MCF 10A (cell line): ENCODE measurements around the gene HSPBAP1. TPM values are rescaled to one million over a fixed set of nuclear protein-coding genes. Genes with fewer than 3 reads are reported as not detected.

Source experiments
- BruUV-seq: library from RNA; stranded (reverse); fragments of 400-500 nt; replicated peaks from 2 replicates; lab custom pipeline; 2021; lab: Mats Ljungman, UMichigan
- CTCF ChIA-PET: fragments of 300-600 bp; sonication (Branson Sonifier 250); formaldehyde crosslinking; extraction: SDS; loops from one replicate; lab custom pipeline; 2021; ENCODE audit warnings: antibody characterized with exemption, inconsistent platforms; lab: Yijun Ruan, JAX
- POLR2A ChIA-PET: fragments of 300-600, 350-650 bp; sonication (Branson Sonifier 250); formaldehyde crosslinking; extraction: SDS; loops from one replicate; lab custom pipeline; 2020; ENCODE audit warnings: antibody characterized with exemption, inconsistent platforms; lab: Yijun Ruan, JAX
- DNase-seq: peaks from one replicate; pipeline ENCODE4 v3.0.0-alpha.2; 2018; ENCODE audit not compliant: unreplicated experiment
- H3K27ac Mint-ChIP-seq: one replicate; pipeline ENCODE4 v1.8.0; 2022; ENCODE audit warnings: mild to moderate bottlenecking, low read depth, mixed read lengths; ENCODE audit not compliant: unreplicated experiment
- H3K27me3 Mint-ChIP-seq: one replicate; pipeline ENCODE4 v1.8.0; 2022; ENCODE audit warnings: mixed read lengths; ENCODE audit not compliant: insufficient read depth, unreplicated experiment
- H3K36me3 Mint-ChIP-seq: one replicate; pipeline ENCODE4 v1.8.0; 2022; ENCODE audit warnings: mild to moderate bottlenecking, moderate library complexity, mixed read lengths; ENCODE audit not compliant: insufficient read depth, unreplicated experiment
- H3K4me1 Mint-ChIP-seq: one replicate; pipeline ENCODE4 v1.8.0; 2022; ENCODE audit warnings: mixed read lengths; ENCODE audit not compliant: insufficient read depth, unreplicated experiment
- H3K4me3 Mint-ChIP-seq: one replicate; pipeline ENCODE4 v1.8.0; 2022; ENCODE audit warnings: mild to moderate bottlenecking, moderate library complexity, mixed read lengths; ENCODE audit not compliant: unreplicated experiment
- H3K9me3 Mint-ChIP-seq: one replicate; pipeline ENCODE4 v1.8.0; 2022; ENCODE audit warnings: mixed read lengths; ENCODE audit not compliant: unreplicated experiment
- intact Hi-C: fragments of 100-400 bp; cut with micrococcal nuclease; formaldehyde crosslinking; loops from 2 replicates; pipeline ENCODE4 v1.14.1; 2022
- total RNA-seq: library from RNA; stranded (reverse); gene quantifications from 2 replicates; pipeline ENCODE4 v1.2.3, GENCODE V29; 2022
- TF ChIP-seq, protein P1 (sequence below): fragments of 200-600 bp; IDR thresholded peaks from one replicate; pipeline ENCODE4 v1.8.0; 2022; ENCODE audit warnings: antibody characterized with exemption, mild to moderate bottlenecking; ENCODE audit not compliant: unreplicated experiment

HSPBAP1 gene
- total RNA-seq, 1 experiment from 2014 or later: 11.3 TPM

DNA sequence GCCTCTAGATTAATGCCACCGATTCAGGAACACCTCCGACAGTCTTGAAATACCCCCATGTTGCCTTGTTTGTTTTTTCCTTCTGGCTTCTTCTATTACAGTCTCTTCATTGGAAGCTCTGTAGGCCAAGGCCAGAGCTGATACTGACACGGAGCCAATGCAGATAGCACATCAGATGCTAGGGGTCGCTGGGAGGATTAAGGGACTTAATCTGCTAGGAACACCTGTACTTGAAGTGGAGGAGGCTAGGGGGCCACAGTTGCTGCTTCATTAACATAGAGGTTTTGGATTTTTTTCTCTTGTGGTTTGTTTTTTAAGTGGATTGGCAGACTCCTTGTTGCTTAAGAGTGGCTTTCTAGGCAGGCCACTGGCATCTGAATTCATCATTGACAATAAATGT, 63.4 kb downstream of the HSPBAP1 start:
- Mint-ChIP-seq H3K4me1 (no peaks in the 10 kb centered on the region), H3K27me3 (no peaks in the 10 kb centered on the region), H3K36me3 (no peaks in the 10 kb centered on the region), H3K27ac (no peak overlapping the region), H3K9me3 (no peaks in the 10 kb centered on the region), H3K4me3 (no peak overlapping the region)
- BruUV-seq: no TSS peak
- intact Hi-C loops: no loop called here
- ChIA-PET CTCF (no interaction called here), POLR2A (interaction anchor here (0.8 kb wide), 1 partner anchor 9 kb away, joined by 3 read pairs; no protein-coding TSS in a partner anchor)
- TF ChIP-seq, protein P1, sequence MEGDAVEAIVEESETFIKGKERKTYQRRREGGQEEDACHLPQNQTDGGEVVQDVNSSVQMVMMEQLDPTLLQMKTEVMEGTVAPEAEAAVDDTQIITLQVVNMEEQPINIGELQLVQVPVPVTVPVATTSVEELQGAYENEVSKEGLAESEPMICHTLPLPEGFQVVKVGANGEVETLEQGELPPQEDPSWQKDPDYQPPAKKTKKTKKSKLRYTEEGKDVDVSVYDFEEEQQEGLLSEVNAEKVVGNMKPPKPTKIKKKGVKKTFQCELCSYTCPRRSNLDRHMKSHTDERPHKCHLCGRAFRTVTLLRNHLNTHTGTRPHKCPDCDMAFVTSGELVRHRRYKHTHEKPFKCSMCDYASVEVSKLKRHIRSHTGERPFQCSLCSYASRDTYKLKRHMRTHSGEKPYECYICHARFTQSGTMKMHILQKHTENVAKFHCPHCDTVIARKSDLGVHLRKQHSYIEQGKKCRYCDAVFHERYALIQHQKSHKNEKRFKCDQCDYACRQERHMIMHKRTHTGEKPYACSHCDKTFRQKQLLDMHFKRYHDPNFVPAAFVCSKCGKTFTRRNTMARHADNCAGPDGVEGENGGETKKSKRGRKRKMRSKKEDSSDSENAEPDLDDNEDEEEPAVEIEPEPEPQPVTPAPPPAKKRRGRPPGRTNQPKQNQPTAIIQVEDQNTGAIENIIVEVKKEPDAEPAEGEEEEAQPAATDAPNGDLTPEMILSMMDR: no peak
- DNase-seq: no peak

DNA sequence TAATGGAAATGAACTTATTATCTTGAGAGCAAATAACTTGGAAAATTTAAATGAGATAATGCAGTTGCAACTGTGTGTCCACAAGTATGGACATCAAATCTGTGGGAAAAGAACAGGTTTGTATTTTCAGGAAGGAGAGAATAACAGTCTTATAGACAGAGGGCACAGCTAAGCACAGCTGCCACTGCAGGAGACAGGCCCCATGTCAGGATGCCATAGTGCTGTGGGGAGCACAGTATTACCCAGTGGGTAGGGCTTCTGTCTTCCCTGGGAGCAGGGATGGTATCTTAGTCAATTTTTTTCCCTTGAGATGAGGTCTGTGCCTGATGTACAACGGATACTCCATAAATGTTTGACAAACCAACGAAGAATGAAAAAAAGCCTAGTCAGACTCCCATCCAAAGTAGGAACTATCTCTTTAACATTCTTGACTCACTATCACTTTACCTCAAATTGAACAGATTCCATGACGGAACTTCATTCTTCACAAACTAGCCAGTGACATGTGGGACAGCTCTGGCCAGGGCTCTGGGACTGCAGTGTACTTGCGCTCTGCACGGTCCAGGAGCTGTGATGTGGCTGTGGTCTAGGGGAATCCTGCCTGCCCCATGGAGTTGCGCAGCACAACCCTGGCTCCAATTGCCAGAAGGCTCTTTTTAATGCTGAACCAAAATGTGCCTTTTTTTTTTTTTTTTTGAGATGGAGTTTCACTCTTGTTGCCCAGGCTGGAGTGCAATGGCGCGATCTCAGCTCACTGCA, 64.7 kb downstream of the HSPBAP1 start:
- H3K9me3 Mint-ChIP-seq: no peaks in the 10 kb centered on the region
- no peak overlapping the region for H3K27ac Mint-ChIP-seq
- no peak overlapping the region for H3K4me3 Mint-ChIP-seq
- no peaks in the 10 kb centered on the region for H3K4me1 Mint-ChIP-seq
- H3K36me3 Mint-ChIP-seq: no peaks in the 10 kb centered on the region
- no peaks in the 10 kb centered on the region for H3K27me3 Mint-ChIP-seq
- TF ChIP-seq, protein P1: no peak
- intact Hi-C loops: no loop called here
- POLR2A ChIA-PET: interaction anchor here (1.1 kb wide), 1 partner anchor 32 kb away, joined by 4 read pairs; no protein-coding TSS in a partner anchor
- TSS peak; percentile 15 for BruUV-seq
- CTCF ChIA-PET: interaction anchor here (0.7 kb wide), 1 partner anchor 20 kb away, joined by 4 read pairs; no protein-coding TSS in a partner anchor
- DNase-seq: no peak

DNA sequence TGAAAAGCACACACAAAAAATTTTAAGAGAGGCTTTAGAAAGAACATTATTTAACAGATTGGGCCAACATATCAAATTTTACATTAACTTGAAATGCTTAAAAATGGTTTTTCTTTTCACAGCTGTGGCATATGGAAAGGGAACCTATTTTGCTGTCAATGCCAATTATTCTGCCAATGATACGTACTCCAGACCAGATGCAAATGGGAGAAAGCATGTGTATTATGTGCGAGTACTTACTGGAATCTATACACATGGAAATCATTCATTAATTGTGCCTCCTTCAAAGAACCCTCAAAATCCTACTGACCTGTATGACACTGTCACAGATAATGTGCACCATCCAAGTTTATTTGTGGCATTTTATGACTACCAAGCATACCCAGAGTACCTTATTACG, 65.4 kb downstream of the HSPBAP1 start:
- H3K27ac Mint-ChIP-seq: no peak overlapping the region
- intact Hi-C loops: no loop called here
- BruUV-seq: no TSS peak
- H3K4me3 Mint-ChIP-seq: no peak overlapping the region
- DNase-seq: no peak
- ChIA-PET CTCF (interaction anchor here (0.7 kb wide), 1 partner anchor 21 kb away, joined by 4 read pairs; no protein-coding TSS in a partner anchor), POLR2A (interaction anchor here (1.1 kb wide), 1 partner anchor 33 kb away, joined by 4 read pairs; no protein-coding TSS in a partner anchor)
- TF ChIP-seq, protein P1: no peak
- peaks cover 5% of the 10 kb centered on the region for H3K36me3 Mint-ChIP-seq
- no peaks in the 10 kb centered on the region for H3K27me3 Mint-ChIP-seq
- no peaks in the 10 kb centered on the region for H3K9me3 Mint-ChIP-seq
- no peaks in the 10 kb centered on the region for H3K4me1 Mint-ChIP-seq

DNA sequence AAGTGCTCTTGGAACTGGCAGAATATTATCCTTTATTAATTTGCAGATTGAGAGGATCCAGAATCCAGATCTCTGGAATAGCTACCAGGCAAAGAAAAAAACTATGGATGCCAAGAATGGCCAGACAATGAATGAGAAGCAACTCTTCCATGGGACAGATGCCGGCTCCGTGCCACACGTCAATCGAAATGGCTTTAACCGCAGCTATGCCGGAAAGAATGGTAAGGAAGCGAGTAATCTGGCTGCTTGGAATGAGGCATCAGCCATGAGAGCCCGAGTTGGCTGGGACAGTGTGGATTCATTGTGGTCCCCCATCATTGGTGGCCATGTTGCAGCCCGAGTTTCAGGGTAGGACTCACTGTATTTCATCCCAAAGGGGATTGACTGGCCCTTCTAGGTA, 65.9 kb downstream of the HSPBAP1 start:
- ChIA-PET POLR2A (no interaction called here), CTCF (no interaction called here)
- Mint-ChIP-seq H3K36me3 (peaks cover 8% of the 10 kb centered on the region), H3K9me3 (no peaks in the 10 kb centered on the region), H3K4me1 (no peaks in the 10 kb centered on the region), H3K4me3 (no peak overlapping the region), H3K27ac (no peak overlapping the region), H3K27me3 (no peaks in the 10 kb centered on the region)
- no TSS peak for BruUV-seq
- no peak for DNase-seq
- TF ChIP-seq, protein P1: no peak
- intact Hi-C loops: no loop called here
